HG03280 (cell line): ENCODE results near the gene MUC2.

Experiments used
- ATAC-seq: cut with Tn5 transposase; IDR thresholded peaks from one replicate; pipeline ENCODE4 v1.9.1; 2021; ENCODE audit warnings: mild to moderate bottlenecking, moderate library complexity; ENCODE audit not compliant: unreplicated experiment

The MUC2 gene

DNA sequence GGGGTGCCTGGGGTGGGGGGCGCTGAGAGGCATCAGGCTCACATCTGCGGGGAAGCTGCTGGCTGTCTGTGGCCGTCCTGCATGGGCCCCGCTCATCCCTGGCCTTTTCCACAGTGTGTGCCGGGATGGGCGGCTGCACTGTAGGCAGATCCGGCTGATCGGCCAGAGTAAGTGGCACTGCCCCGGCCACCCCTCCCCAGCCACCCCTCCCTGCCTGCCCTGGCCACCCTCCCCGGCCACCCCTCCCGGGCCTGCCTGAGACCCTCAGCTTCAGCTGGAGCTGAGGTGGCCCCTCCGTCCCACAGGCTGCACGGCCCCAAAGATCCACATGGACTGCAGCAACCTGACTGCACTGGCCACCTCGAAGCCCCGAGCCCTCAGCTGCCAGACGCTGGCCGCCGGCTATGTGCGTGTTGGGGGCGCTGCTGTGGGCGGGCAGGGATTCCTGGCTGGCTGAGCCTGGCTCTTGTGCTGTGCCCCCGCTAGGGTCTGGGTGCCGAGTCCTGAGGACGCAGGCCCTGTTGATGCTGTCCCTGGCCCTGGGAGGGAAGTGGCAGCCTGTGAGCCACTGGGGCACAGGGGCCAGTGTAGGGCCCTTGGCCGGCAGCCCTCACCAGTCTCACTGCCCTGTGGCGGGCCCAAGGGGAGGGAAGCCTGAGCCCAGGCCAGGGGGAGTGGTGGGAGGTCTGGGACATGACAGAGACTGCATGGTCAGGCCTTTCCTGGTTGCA, 10.9 kb downstream of the MUC2 start:
- no peak for ATAC-seq

DNA sequence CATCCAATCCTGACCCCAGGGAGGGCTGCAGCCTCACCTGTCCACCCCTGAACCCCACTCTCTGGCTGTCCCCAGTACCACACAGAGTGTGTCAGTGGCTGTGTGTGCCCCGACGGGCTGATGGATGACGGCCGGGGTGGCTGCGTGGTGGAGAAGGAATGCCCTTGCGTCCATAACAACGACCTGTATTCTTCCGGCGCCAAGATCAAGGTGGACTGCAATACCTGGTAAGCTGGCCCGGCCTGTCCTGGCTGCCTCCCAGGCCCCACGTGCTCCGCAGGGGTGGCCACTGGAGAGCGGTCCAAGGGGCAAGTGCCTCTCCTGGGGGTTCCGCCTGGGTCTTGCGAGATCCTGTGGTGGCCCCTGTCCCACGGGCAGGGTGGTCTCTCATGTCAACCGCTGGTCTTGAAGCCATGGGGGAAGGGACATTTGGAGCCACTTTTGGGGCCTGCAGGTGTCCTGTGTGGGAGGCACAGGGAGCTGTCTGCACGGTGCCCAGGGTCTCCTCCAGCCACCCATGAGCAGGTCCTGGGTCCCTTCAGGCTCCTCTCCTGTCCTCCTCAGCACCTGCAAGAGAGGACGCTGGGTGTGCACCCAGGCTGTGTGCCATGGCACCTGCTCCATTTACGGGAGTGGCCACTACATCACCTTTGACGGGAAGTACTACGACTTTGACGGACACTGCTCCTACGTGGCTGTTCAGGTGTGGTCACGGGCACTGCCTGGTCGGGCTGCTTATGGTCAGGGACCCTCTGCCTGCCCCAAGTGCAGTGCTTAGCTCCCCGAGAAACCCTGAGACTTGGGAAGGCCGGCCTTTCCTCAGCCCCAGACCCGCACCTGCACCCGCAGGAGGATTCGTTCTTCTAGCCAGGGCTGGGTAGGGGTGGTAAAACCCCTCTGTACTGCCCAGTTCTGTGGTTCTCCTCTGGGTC, 11.8 kb downstream of the MUC2 start:
- ATAC-seq, result no peak

DNA sequence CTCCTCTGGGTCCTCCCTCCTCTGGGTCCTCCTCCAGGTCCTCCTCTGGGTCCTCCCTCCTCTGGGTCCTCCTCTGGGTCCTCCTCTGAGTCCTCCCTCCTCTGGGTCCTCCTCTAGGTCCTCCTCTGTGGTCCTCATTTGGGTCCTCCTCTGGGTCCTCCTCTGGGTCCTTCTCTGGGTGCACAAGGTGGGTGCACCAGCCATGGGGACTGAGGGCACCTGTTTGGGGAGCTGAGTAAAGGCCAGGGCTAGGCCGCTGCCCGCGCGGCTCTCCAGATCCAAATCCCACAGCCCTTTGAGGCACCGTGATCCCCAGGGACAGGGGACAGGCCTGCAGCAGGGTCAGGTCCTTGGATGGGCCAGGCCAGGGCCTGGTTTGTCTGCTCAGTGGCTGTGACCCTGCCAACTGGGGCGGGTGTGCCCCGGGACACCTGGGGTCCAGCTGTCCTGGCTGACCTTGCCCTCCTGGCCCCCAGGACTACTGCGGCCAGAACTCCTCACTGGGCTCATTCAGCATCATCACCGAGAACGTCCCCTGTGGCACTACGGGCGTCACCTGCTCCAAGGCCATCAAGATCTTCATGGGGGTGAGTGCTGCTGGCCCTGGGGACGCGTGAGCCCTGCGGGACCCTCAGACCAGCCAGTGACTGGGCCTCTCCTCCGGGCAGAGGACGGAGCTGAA, 12.7 kb downstream of the MUC2 start:
- no peak for ATAC-seq

DNA sequence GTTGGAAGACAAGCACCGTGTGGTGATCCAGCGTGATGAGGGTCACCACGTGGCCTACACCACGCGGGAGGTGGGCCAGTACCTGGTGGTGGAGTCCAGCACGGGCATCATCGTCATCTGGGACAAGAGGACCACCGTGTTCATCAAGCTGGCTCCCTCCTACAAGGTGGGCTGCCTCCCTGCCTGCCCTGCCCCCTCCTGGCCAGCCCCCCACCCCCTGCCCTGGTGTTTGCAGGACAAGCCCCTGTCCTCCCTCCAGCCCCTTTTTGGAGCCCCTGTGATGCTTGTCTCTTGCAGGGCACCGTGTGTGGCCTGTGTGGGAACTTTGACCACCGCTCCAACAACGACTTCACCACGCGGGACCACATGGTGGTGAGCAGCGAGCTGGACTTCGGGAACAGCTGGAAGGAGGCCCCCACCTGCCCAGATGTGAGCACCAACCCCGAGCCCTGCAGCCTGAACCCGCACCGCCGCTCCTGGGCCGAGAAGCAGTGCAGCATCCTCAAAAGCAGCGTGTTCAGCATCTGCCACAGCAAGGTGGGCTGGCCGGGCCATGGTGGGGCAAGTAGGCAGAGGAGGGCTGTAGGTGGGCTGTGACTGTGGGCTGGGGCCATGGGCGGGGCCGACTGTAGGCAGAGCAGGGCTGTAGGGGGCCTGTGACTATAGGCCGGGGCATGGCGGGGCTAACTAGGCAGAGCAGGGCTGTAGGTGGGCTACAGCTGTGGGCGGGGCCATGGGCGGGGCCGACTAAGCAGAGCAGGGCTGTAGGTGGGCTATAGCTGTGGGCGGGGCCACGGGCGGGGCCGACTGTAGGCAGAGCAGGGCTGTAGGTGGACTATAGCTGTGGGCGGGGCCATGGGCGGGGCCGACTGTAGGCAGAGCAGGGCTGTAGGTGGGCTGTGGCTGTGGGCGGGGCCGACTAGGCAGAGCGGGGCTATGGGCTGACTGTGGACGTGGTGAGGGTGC, 13.6 kb downstream of the MUC2 start:
- ATAC-seq, result no peak

DNA sequence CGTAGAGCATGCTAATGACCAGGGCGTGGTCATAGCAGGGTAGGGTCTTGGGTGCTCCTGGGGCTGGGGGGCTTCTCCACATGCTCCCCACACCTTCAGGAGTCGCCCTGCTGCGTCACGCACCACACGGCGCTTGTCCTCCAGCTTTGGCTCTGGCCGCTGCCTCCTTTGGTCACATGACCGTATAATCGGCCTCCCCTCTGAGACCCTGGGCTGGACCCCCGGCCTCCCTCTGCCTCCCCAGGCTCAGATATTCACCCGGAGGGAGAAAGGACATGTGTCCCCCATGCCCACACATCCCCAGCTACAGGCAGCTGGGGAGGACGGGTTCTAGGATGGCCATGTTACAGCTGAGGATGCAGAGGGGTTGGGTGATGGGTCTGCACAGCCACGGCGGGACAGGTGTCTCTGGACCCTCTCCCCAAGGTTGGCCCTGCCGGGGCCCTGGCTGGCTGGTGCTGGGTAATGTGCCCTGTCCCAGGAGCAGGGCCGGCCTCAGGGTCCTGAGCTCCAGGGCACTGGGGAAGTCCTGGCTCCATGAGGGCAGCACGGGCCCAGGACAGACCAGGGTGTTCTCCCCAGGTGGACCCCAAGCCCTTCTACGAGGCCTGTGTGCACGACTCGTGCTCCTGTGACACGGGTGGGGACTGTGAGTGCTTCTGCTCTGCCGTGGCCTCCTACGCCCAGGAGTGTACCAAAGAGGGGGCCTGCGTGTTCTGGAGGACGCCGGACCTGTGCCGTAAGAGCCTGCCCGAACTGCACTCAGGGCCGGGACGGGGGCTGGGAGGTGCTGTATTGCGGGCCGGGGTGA, 14.5 kb downstream of the MUC2 start:
- no peak for ATAC-seq

DNA sequence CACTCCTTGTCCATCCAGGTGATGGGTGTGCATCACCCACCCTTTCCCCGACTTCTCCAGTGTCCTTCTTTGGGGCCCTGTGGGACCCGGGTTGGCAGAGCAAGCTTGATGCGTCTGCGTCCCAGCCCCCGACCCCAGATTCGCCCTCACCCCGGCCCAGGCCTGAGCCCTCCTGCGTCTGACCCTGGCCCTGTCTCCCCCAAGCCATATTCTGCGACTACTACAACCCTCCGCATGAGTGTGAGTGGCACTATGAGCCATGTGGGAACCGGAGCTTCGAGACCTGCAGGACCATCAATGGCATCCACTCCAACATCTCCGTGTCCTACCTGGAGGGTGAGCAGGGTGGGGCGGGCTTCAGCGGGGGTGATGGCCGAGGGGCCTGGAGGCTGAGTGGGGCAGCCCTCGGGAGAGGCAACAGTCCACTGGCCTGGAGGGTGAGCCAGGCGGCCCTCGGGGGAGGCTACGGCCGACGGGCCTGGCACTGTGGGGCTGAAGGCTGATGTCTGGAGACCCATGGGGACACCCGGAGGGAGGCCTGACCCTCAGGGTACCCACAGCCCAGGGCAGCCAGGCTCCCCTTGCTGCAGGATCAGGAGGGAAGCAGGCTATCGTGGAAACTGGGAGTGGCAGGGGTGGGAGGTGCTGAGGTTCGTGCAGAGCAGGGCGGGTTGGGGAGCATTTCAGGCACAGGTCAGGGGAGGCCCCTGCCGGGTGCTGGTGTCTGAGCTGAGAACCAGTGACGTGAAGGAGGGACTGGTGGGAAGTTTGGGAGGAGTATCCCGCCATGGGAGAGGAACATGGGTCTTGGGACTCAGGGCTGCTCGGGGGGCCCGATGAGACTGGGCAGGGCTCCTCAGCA, 15.3 kb downstream of the MUC2 start:
- no peak for ATAC-seq

DNA sequence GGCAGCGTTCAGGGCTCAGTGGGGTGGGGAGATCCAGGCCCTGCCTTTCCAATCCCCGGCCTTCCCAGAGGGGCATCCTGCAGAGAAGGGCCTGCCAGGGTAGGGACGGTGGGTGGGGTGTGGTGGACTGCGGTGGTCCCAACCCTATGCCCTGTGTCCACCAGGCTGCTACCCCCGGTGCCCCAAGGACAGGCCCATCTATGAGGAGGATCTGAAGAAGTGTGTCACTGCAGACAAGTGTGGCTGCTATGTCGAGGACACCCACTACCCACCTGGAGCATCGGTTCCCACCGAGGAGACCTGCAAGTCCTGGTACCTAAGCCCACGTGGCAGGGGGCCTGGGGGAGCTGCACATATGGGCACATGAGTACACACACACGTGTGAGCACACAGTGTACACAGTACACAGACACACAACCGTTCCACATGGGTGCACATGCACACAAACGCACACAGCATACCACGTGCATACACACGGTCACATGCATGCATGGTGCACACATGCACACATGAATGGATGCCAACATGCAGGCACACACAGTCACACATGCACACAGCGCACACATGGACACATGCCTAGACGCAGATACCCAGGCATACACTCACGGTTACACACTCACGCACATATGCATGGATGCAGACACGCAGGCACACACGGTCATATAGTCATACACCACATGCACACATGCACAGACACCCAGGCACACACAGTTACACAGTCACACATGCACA, 16.1 kb downstream of the MUC2 start:
- ATAC-seq, result no peak

DNA sequence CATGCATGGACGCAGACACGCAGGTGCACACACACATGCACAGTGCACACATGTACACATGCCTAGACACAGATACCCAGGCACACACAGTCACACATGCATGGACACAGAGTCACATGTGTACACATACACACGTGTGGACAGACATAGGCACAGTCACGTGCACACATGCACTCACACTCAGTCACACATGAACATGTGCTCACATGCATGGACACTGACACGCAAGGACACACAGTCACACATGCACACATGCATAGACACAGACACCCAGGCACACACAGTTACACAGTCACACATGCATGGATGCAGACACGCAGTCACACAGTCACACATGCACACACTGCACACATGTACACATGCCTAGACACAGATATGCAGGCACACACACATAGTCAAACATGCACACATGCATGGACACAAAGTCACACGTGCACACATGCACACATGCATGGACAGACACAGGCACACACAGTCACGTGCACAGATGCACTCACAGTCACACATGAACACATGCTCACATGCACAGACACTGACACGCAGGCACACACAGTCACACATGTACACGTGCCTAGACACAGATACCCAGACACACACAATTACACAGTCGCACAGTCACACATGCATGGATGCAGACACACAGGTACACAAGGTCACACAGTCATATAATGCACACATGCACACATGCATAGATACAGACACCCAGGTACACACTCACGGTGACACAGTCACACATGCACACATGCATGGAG, 16.8 kb downstream of the MUC2 start:
- no peak for ATAC-seq

DNA sequence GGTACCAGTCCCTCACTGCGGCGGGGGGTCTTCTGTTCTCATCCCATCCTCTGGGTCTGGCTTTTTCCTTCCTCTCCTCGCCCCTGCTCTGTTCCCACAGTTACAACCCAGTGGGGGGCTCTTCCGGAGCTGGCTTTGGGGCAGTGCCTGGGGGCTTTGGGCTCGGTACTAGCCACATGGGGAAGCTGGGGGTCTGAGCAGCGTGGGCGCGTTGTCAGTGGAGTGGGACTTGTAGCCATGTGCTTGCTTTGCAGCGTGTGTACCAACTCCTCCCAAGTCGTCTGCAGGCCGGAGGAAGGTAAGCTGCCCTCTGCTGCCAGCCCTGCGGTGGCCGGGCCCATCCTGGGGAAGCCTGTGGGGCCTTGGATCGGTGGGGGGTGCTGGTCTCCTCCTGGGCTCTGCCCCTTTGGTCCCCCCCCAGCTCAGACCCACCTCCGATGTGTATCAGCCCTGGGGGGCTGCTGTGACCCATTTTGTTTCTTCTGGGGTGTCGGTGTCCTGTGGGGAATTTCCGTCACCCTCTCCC, 17.5 kb downstream of the MUC2 start:
- no peak for ATAC-seq

DNA sequence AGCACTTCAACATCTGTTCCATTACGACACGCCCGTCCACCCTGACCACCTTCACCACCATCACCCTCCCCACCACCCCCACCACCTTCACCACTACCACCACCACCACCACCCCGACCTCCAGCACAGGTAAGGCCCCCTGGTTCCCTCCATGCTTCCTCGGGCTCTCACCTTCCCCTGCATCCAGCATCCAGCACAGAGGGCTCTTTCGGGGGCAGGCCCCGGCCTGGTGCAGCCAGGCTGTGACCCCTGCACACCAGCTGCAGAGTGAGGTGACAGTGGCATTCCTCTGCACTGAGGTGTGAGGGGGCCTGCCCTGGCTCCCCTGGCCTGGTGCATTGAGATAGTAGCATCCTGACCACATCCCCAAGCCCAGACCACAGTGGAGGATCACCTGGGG, 18.2 kb downstream of the MUC2 start:
- ATAC-seq, result no peak

DNA sequence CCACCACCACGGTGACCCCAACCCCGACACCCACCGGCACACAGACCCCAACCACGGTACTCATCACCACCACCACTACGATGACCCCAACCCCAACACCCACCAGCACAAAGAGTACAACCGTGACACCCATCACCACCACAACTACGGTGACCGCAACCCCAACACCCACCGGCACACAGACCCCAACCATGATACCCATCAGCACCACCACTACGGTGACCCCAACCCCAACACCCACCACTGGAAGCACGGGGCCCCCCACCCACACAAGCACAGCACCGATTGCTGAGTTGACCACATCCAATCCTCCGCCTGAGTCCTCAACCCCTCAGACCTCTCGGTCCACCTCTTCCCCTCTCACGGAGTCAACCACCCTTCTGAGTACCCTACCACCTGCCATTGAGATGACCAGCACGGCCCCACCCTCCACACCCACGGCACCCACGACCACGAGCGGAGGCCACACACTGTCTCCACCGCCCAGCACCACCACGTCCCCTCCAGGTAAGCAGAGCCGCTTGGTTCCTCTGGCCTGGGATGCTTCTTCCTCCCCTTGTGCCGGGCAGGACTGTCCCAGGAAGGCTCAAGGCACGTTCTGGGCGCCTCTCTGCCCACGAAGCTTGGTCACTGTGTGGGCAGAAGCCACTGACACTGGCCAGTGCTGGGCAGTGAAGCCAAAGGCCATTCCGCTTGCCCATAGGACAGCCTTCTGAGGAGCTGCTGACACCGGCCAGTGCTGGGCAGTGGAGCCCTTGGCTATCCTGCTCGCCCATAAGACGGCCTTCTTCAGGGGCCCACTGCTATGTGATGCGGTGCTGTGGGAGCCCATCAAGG, 25.1 kb downstream of the MUC2 start:
- no peak for ATAC-seq

DNA sequence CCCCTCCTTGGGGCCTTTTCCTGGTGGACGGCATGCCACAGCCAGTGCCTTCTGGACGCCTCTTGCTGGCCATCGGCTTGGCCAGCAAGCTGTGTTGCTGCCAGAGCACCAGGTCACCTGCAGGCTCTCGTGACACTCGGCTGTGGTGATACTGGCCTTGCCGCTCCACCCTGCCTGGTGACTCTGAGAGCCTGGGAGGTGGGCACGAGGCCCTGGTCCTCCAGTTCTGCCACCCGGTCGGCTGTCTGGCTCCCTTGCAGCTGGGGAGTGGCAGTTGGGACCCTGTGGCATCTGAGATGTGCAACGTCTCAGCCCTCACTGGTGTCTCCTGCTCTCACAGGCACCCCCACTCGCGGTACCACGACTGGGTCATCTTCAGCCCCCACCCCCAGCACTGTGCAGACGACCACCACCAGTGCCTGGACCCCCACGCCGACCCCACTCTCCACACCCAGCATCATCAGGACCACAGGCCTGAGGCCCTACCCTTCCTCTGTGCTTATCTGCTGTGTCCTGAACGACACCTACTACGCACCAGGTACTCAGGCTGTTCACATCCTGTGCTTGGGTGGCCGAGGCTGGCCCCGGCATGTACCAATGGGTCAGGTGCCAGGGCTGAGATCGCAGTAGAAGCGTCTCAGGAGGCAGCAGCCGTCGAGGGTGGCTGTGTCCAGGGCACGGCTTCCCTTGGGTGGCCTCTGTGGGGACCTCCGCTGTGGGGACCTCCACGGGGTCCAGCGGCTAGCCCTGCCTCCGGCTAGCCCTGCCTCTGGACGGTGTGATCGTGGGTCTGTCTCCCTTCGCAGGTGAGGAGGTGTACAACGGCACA, 26.0 kb downstream of the MUC2 start:
- ATAC-seq, result no peak

DNA sequence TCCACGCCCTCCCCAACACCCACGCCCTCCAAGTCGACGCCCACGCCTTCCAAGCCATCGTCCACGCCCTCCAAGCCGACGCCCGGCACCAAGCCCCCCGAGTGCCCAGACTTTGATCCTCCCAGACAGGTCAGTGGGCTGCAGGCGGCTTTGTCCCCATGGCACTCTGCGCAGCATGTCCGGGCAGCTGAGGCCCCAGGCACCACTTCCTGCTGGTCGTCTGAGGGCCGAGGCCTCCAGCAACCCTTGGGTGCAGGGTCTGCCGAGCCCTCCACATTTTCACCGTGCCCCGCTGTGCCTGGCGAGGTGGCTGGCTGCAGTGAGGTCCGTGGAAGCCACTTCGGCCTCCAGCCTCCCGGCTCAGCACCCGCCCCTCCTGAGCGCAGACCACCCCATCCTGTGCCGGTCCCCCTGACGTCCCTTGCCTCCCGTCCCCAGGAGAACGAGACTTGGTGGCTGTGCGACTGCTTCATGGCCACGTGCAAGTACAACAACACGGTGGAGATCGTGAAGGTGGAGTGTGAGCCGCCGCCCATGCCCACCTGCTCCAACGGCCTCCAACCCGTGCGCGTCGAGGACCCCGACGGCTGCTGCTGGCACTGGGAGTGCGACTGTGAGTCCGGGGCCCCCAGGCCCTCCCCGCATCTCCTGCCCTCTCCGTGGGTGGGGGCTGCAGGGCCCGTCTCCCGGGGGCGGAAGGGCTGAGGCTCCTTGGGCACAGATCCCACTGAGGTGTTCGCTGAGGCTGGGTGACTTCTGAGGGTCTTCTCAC, 26.8 kb downstream of the MUC2 start:
- no peak for ATAC-seq

DNA sequence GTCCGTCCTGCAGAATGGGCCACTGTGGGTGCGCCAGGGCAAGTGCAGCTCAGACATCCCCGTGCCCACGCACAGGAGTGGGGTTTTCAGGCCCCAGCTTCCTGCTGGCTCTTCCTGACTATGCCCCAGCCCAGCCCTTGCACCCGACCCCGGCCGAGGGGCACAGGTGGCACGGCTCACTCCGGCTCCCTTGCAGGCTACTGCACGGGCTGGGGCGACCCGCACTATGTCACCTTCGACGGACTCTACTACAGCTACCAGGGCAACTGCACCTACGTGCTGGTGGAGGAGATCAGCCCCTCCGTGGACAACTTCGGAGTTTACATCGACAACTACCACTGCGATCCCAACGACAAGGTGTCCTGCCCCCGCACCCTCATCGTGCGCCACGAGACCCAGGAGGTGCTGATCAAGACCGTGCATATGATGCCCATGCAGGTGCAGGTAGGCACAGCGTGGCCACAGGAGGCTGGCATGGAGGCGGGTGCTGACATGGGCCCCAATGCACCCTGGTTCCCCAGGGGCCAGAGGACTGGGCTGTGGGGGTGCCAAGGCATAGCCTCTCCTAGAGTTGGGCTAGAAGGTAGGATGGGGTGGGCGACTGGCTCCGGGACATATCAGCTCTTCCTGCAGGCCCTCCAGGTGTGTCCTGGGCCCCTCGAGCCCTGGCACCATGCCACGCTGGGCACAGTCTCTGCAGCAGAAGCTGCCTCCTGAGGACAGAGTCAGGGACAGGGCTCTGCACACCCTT, 27.7 kb downstream of the MUC2 start:
- no peak for ATAC-seq
